Coronary artery (tissue), 2 donors: ENCODE results near the gene HCFC1.

Experiments used
- DNase-seq: peaks from one replicate; pipeline ENCODE4 v3.0.0-alpha.2; 2017; ENCODE audit warnings: low spot score
- H3K27ac ChIP-seq, 2 donors: fragments of 200-600 bp; sonication (generic); one replicate each; pipeline ENCODE4 v1.5.1; 2016 to 2019
- H3K4me3 ChIP-seq: fragments of 200-600 bp; sonication (generic); 2 replicates; pipeline ENCODE4 v1.5.1; 2016; ENCODE audit warnings: mild to moderate bottlenecking, moderate library complexity
- CTCF ChIP-seq: fragments of 200-600 bp; sonication (generic); IDR thresholded peaks from one replicate; pipeline ENCODE4 v1.5.1; 2019; ENCODE audit warnings: antibody characterized with exemption

HCFC1 gene

GRCh38 chrX:153906126-153906917 is 65.3 kb downstream of the HCFC1 start:
- Histone ChIP-seq H3K27ac (no peak overlapping the region), H3K4me3 (no peak overlapping the region)
- DNase-seq: no peak
- no peak for TF ChIP-seq CTCF

- no peak overlapping the region for H3K4me3 ChIP-seq
- DNase-seq: no peak
Measured at GRCh38 chrX:153905481-153906095, 66.0 kb downstream of the HCFC1 start.

GRCh38 chrX:153903991-153904957 is 67.3 kb downstream of the HCFC1 start, which contains the start of gene AVPR2:
Gene AVPR2 (plus strand): TSS chrX:153904673. CDS start chrX:153905146, 473 bp downstream.
- peak within 1 kb of the TSS in 1 of 2 donors; percentile 65 for H3K27ac ChIP-seq
- DNase-seq: no peak
- no peak for TF ChIP-seq CTCF
- peak within 1 kb of the TSS; percentile 36 for H3K4me3 ChIP-seq

More at GRCh38 chrX:153905481-153906095, 66.0 kb downstream of the HCFC1 start:
- H3K27ac ChIP-seq: no peak overlapping the region
- no peak for TF ChIP-seq CTCF

- DNase-seq: no peak
- TF ChIP-seq CTCF: no peak
- peak overlapping the region in 1 of 2 donors; percentile 65 for H3K27ac ChIP-seq
- H3K4me3 ChIP-seq: no peak overlapping the region
Measured at GRCh38 chrX:153903238-153903980, 68.2 kb downstream of the HCFC1 start.

- no peak for DNase-seq
Measured at GRCh38 chrX:153902385-153902784, 69.2 kb downstream of the HCFC1 start.

More at GRCh38 chrX:153902385-153902784, 69.2 kb downstream of the HCFC1 start:
- no peak overlapping the region for H3K27ac ChIP-seq
- H3K4me3 ChIP-seq: no peak overlapping the region
- TF ChIP-seq CTCF: no peak
